Right cardiac atrium (tissue), 5 donors: ENCODE measurements around the gene GLIS1. TPM values are rescaled to one million over a fixed set of nuclear protein-coding genes. Genes with fewer than 3 reads are reported as not detected.
A peak's percentile ranks its signal among the peaks of the same experiment; 100 is the strongest.

ENCODE experiments used
- ATAC-seq, 2 donors: fragments of 200-7000 bp; cut with Tn5 transposase; one replicate each; pipeline versions ENCODE4 v1.8.0 to v1.9.1; 2020; ENCODE audit warnings: moderate library complexity in 2 of 2, mild to moderate bottlenecking in 1 of 2
- DNase-seq, 3 donors: peaks; one replicate each; pipeline ENCODE4 v3.0.0-alpha.2; 2020
- H3K27ac ChIP-seq: one replicate; pipeline ENCODE4 v1.5.1; 2013; ENCODE audit warnings: mild to moderate bottlenecking, low read length, control low read depth, moderate library complexity
- H3K27me3 ChIP-seq: one replicate; pipeline ENCODE4 v1.6.1; 2013; ENCODE audit not compliant: control insufficient read depth, insufficient read depth
- H3K4me1 ChIP-seq: one replicate; pipeline ENCODE4 v1.6.1; 2013; ENCODE audit warnings: low read length; ENCODE audit not compliant: control insufficient read depth, insufficient read depth
- H3K4me3 ChIP-seq: one replicate; pipeline ENCODE4 v1.5.1; 2013; ENCODE audit warnings: low read length, control low read depth
- H3K9me3 ChIP-seq: one replicate; pipeline ENCODE4 v1.6.1; 2013; ENCODE audit warnings: low read length; ENCODE audit not compliant: control insufficient read depth
- WGBS: extraction: QIAGEN DNeasy Blood & Tissue Kit; methylation state at CpG from one replicate; pipeline ENCODE4 v1.1.7; 2013; 5-methylcytosine and 5-hydroxymethylcytosine counted together
- intact Hi-C, 4 donors: fragments of 100-400 bp; cut with DNase I; formaldehyde crosslinking; loops; one replicate each; pipeline versions ENCODE4 v1.11.0 to v1.14.0; 2022 to 2023
- long read RNA-seq, 4 donors: library from polyadenylated mRNA; unstranded; transcript quantifications; one replicate each; pipeline ENCODE4 v2.0.0, GENCODE V29; 2020 to 2021
- polyA plus RNA-seq: library from polyadenylated mRNA; stranded (reverse); fragments of 200-250 nt; gene quantifications from one replicate; pipeline ENCODE4 v1.2.3, GENCODE V29; 2013
- total RNA-seq, 4 donors: library from RNA; stranded (reverse); fragmentation: NEBNext Ultra II Directional; extraction: Animal tissue kit (Norgen Biotek cat#: 25700); gene quantifications; one replicate each; pipeline ENCODE4 v1.2.1, GENCODE V29; 2021
- donor health status: healthy with polysubstance abuse.
- donor health status: DM: no; HTN: yes; CAD: no.
- donor health status: DM: no; HTN: no; CAD: no.
- donor health status: DM: no; HTN: yes; CAD: no; lungs with severe emphysema.
- donor health status: DM: yes; HTN: yes; CAD: no.

GLIS1 gene
- under 1 TPM; 0.20 to 0.37 (median 0.36) TPM for total RNA-seq
- polyA plus RNA-seq = 0.14 TPM
- long read RNA-seq, donor 1 = 0 reads
- long read RNA-seq, donor 2 = 0 reads
- long read RNA-seq, donor 3 = 0 reads
- long read RNA-seq, donor 4 = 0 reads

DNA sequence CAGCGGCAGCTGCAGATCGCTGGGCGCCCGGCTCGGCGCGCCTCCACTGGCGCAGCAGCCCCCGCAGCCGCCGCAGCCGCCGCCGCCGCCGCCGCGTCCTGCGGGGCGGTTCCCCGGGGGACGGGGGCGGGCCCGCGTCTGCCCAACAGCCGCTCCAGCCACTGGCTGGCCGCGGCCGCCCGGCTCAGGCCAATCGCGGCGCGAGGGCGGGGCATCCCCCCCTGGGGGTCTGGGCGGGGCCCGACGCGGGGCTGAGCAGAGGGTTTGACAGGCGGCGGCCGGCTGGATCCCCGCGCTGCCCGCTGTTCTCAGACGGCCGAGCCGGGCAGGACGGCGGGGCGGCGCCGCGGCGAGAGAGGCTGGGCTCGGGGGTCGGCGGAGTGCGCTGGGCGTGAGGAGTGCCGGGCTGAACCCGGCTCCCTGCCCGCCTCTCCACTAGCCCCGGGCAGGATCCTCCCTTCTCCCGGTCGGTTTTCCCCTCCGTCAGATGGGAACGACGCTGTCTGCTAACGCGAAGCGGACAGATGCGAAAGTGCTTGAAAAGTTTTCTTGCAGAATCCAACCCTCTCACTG, at the start of gene GLIS1:
TSS of gene GLIS1 (minus strand) at position 56 of the 573 bp plus-strand sequence. CDS start 1,100 bp downstream, outside the sequence.
- H3K27me3 ChIP-seq = peaks cover 3% of the 10 kb centered on the region
- WGBS = under 1% methylated on average over 73 of the region's 73 CpGs
- peak; percentile 87 to 95 (median 94) for DNase-seq
- H3K4me3 ChIP-seq = peak within 1 kb of the TSS; percentile 78
- intact Hi-C loops = no loop called here
- H3K4me1 ChIP-seq = peaks cover 3% of the 10 kb centered on the region
- no peaks in the 10 kb centered on the region for H3K9me3 ChIP-seq
- peak; percentile 99 for ATAC-seq
- H3K27ac ChIP-seq = no peak within 1 kb of the TSS

DNA sequence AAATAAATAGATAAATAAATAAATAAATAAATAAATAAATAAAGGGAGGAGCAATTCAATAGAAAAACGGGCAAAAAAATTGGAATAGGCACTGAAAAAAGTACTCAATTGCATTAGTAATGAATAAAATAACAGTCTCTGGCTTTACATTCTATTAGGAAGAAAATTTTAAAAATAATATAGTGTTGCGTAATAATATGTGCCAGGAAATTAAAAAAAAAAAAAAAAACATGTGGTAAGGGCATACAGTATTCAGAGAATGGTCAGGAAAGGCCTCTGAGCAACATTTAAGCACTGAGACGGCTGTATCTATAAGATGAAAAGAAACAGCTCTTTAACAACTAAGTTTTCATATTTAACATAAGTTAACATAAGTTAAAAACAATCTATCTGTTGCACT, 48.7 kb upstream of the GLIS1 start:
- no peak for ATAC-seq
- H3K27me3 ChIP-seq = no peaks in the 10 kb centered on the region
- 96% methylated on average over 3 of the region's 3 CpGs for WGBS
- no peak overlapping the region for H3K27ac ChIP-seq
- no peaks in the 10 kb centered on the region for H3K4me1 ChIP-seq
- H3K9me3 ChIP-seq = no peaks in the 10 kb centered on the region
- DNase-seq = no peak
- intact Hi-C loops = no loop called here
- H3K4me3 ChIP-seq = no peak overlapping the region

GRCh38 chr1:53783056-53783455, 44.1 kb upstream of the GLIS1 start:
- Histone ChIP-seq H3K27me3 (no peaks in the 10 kb centered on the region), H3K4me1 (no peaks in the 10 kb centered on the region), H3K9me3 (no peaks in the 10 kb centered on the region), H3K27ac (no peak overlapping the region), H3K4me3 (no peak overlapping the region)
- 94% methylated on average over 1 of the region's 1 CpG for WGBS
- DNase-seq (no peak), ATAC-seq (no peak)
- intact Hi-C loops = no loop called here

DNA sequence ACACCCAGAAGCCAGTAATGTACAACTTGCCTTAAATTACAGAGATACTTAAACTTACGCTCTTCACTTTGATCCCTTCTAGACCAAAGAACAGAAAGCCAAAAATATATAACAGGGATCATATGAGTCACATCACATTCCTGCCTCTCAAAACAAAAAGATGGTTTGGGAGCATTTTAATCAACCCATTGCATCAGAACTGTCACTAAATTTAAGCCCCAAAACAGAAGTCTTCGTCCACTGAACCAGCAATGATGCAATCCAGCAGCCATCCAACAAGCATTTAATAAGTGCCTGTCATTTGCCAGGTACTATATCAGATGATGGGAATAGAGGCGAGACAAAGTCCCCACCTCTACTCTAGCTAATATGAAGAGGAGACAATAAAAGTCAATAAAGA, 42.7 kb upstream of the GLIS1 start:
- 89% methylated on average over 3 of the region's 3 CpGs for WGBS
- no peak for ATAC-seq

GRCh38 chr1:53777272-53777671, 38.3 kb upstream of the GLIS1 start:
- H3K27me3 ChIP-seq = no peaks in the 10 kb centered on the region
- H3K9me3 ChIP-seq = no peaks in the 10 kb centered on the region
- no peak for DNase-seq
- H3K4me3 ChIP-seq = no peak overlapping the region
- no peak for ATAC-seq
- intact Hi-C loops = no loop called here
- H3K4me1 ChIP-seq = no peaks in the 10 kb centered on the region
- 47% methylated on average over 1 of the region's 1 CpG for WGBS
- H3K27ac ChIP-seq = no peak overlapping the region

More for the DNA sequence above, 42.7 kb upstream of the GLIS1 start:
- intact Hi-C loops = no loop called here
- no peaks in the 10 kb centered on the region for H3K4me1 ChIP-seq
- DNase-seq = no peak
- no peaks in the 10 kb centered on the region for H3K9me3 ChIP-seq
- H3K27ac ChIP-seq = no peak overlapping the region
- no peaks in the 10 kb centered on the region for H3K27me3 ChIP-seq
- no peak overlapping the region for H3K4me3 ChIP-seq

GRCh38 chr1:53771648-53772047, 32.7 kb upstream of the GLIS1 start:
- DNase-seq = no peak
- intact Hi-C loops = no loop called here
- H3K4me1 ChIP-seq = no peaks in the 10 kb centered on the region
- no peak overlapping the region for H3K4me3 ChIP-seq
- no peaks in the 10 kb centered on the region for H3K9me3 ChIP-seq
- no peaks in the 10 kb centered on the region for H3K27me3 ChIP-seq
- WGBS = 93% methylated on average over 2 of the region's 2 CpGs
- ATAC-seq = no peak
- H3K27ac ChIP-seq = no peak overlapping the region

GRCh38 chr1:53769780-53770179, 30.8 kb upstream of the GLIS1 start:
- ATAC-seq (no peak), DNase-seq (no peak)
- H3K27me3 ChIP-seq = no peaks in the 10 kb centered on the region
- intact Hi-C loops = no loop called here
- no peaks in the 10 kb centered on the region for H3K9me3 ChIP-seq
- H3K4me1 ChIP-seq = peaks cover 1% of the 10 kb centered on the region
- H3K4me3 ChIP-seq = no peak overlapping the region
- 96% methylated on average over 1 of the region's 1 CpG for WGBS
- no peak overlapping the region for H3K27ac ChIP-seq

DNA sequence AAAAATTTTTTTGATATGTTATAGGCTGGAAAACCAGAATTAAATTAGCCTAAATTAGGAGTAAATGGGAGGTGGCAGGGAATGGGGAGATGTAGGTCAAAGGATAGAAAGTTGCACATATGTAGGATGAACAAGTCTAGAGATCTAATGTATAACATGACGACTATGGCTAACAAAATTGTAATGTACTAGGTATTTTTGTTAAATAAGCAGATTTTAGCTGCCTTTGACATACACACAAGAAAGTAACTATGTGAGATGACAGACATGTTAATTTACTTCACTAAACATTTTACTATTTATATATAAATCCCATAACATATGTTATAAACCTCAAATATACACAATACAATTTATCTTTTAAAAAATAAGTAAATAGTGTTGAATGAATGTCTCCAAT, 30.2 kb upstream of the GLIS1 start:
- Histone ChIP-seq H3K9me3 (no peaks in the 10 kb centered on the region), H3K4me1 (peaks cover 1% of the 10 kb centered on the region), H3K27me3 (no peaks in the 10 kb centered on the region), H3K4me3 (no peak overlapping the region), H3K27ac (no peak overlapping the region)
- DNase-seq = no peak
- intact Hi-C loops = no loop called here
- ATAC-seq = no peak
- 97% methylated on average over 1 of the region's 1 CpG for WGBS

DNA sequence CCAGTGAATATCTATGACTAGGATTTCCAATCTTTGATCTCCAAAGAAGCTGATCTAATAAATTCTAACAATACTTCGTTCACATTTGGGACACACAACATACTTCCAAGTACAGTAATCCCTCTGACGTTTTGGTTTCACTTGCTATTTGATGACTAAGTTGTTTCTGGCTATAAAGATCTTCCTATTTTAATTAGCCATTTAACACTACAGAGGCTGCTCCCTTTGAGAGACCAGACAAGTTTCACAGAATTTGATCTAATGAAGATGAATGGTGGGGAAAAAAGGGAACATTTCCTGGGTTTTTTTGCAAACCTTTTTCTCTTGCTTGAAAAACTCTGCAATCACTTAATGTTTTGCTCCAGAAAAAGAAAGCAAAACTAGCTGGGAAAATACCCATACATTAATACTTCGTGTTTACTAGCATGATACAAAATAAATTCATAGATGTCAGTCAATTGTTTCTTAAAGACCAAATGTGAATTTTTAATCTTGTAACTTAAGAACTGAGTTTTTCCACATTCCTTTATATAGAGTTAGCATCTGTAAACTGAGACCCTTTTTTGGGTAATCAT, 28.0 kb upstream of the GLIS1 start:
- Histone ChIP-seq H3K27ac (no peak overlapping the region), H3K9me3 (no peaks in the 10 kb centered on the region), H3K4me3 (peak overlapping the region; percentile 10), H3K27me3 (no peaks in the 10 kb centered on the region), H3K4me1 (peaks cover 1% of the 10 kb centered on the region)
- WGBS = 45% methylated on average over 3 of the region's 3 CpGs
- ATAC-seq (no peak), DNase-seq (no peak)
- intact Hi-C loops = no loop called here

GRCh38 chr1:53766194-53766742, 27.3 kb upstream of the GLIS1 start:
- DNase-seq (no peak), ATAC-seq (no peak)
- intact Hi-C loops = no loop called here
- no peaks in the 10 kb centered on the region for H3K9me3 ChIP-seq
- H3K4me3 ChIP-seq = no peak overlapping the region
- 79% methylated on average over 3 of the region's 3 CpGs for WGBS
- no peak overlapping the region for H3K27ac ChIP-seq
- peaks cover 1% of the 10 kb centered on the region for H3K4me1 ChIP-seq
- H3K27me3 ChIP-seq = no peaks in the 10 kb centered on the region

DNA sequence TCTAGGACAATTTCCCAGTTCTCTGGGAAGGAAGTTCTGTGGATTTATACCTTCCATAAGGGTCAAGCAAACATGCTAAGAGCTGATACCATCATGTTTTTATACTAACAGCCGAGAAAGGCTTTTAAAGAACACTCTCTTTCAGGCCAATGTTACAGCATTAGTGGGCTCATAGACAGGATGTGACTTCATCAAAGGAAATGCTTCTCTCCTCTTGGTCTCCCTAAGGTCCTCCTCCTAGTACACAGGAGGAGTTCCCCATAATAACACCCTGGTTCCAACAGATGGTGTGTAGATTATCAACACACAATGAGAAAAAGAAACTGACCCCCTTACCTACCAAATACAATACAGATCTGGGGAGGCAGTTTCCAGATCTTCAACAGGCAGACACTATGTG, 26.7 kb upstream of the GLIS1 start:
- no peak overlapping the region for H3K4me3 ChIP-seq
- H3K27me3 ChIP-seq = no peaks in the 10 kb centered on the region
- H3K27ac ChIP-seq = no peak overlapping the region
- intact Hi-C loops = no loop called here
- no peak for DNase-seq
- WGBS = 58% methylated on average over 1 of the region's 1 CpG
- no peaks in the 10 kb centered on the region for H3K9me3 ChIP-seq
- ATAC-seq = peak in 1 of 2 donors; percentile 81
- peaks cover 1% of the 10 kb centered on the region for H3K4me1 ChIP-seq
